GM12878 (cell line): ENCODE measurements around the gene WNT9A. TPM values are rescaled to one million over a fixed set of nuclear protein-coding genes. Genes with fewer than 3 reads are reported as not detected.

ENCODE experiments used
- ATAC-seq: fragments of 200-7000 bp; cut with Tn5 transposase; 3 replicates; pipeline ENCODE4 v1.9.1; 2020; ENCODE audit warnings: mild to moderate bottlenecking, moderate library complexity
- BruUV-seq: library from RNA; stranded (reverse); fragments of 400-500 nt; replicated peaks from 2 replicates; lab custom pipeline; 2021; lab: Mats Ljungman, UMichigan
- CTCF ChIA-PET: fragments of 300-600 bp; sonication (Branson Sonifier 250); formaldehyde crosslinking; extraction: SDS; loops from one replicate; lab custom pipeline; 2021; ENCODE audit warnings: inconsistent platforms; lab: Yijun Ruan, JAX
- POLR2A ChIA-PET: fragments of 350-600 bp; formaldehyde crosslinking; extraction: SDS; loops from one replicate; lab custom pipeline; 2021; ENCODE audit warnings: inconsistent platforms; lab: Charles Lee
- RAD21 ChIA-PET: fragments of 300-600 bp; sonication (Branson Sonifier 250); formaldehyde crosslinking; loops from one replicate; lab custom pipeline; 2023; ENCODE audit warnings: antibody characterized with exemption; ENCODE audit not compliant: unreplicated experiment; lab: Charles Lee
- SMC1A ChIA-PET: fragments of 300-600 bp; sonication (Branson Sonifier 250); formaldehyde crosslinking; loops from one replicate; lab custom pipeline; 2023; ENCODE audit not compliant: unreplicated experiment, uncharacterized antibody; lab: Charles Lee
- DNase-seq: peaks from one replicate; pipeline ENCODE4 v3.0.0-alpha.2; 2011; ENCODE audit warnings: low read depth, low spot score
- FAIRE-seq: peaks from 3 replicates; lab custom pipeline; 2011; peaks lifted over from hg19 to GRCh38; lab: Jason Lieb, UNC
- H2AFZ ChIP-seq: 2 replicates; pipeline ENCODE4 v1.6.0; 2011; ENCODE audit warnings: low read depth, low read length, control low read depth; ENCODE audit not compliant: control insufficient read depth
- H3K27ac ChIP-seq: 2 replicates; pipeline ENCODE4 v1.5.1; 2011; ENCODE audit warnings: control low read depth; ENCODE audit not compliant: control insufficient read depth, insufficient read depth
- H3K27me3 ChIP-seq, 2 experiments: replicated peaks in 1 of 2; 2 replicates each; pipeline versions ENCODE4 v1.6.0 to v1.6.1; 2011; ENCODE audit warnings: low read length in 1 of 2; ENCODE audit not compliant: control insufficient read depth in 2 of 2, insufficient read depth in 2 of 2
- H3K36me3 ChIP-seq, 2 experiments: 2 replicates each; pipeline ENCODE4 v1.5.1; 2011; ENCODE audit warnings: low read length in 1 of 2; ENCODE audit not compliant: control insufficient read depth in 2 of 2, insufficient read depth in 2 of 2
- H3K4me1 ChIP-seq: 2 replicates; pipeline ENCODE4 v1.6.1; 2011; ENCODE audit warnings: mild to moderate bottlenecking, low read length, moderate library complexity, mixed read lengths; ENCODE audit not compliant: control insufficient read depth, insufficient read depth
- H3K4me2 ChIP-seq: 2 replicates; pipeline ENCODE4 v1.6.0; 2011; ENCODE audit warnings: control low read depth; ENCODE audit not compliant: control insufficient read depth, insufficient read depth
- H3K4me3 ChIP-seq: fragments of 200-600 bp; sonication (generic); 2 replicates; pipeline ENCODE4 v1.5.1; 2016
- H3K79me2 ChIP-seq: 2 replicates; pipeline ENCODE4 v1.6.0; 2011; ENCODE audit warnings: low read length; ENCODE audit not compliant: control insufficient read depth, insufficient read depth
- H3K9ac ChIP-seq: 2 replicates; pipeline ENCODE4 v1.8.0; 2011; ENCODE audit warnings: low read length, control low read depth, mixed read lengths; ENCODE audit not compliant: control insufficient read depth, insufficient read depth
- H3K9me3 ChIP-seq: replicated peaks from 3 replicates; pipeline ENCODE4 v1.5.1; 2011; ENCODE audit warnings: mild to moderate bottlenecking, low read length; ENCODE audit not compliant: control insufficient read depth, insufficient read depth
- H4K20me1 ChIP-seq: 2 replicates; pipeline ENCODE4 v1.6.0; 2011; ENCODE audit not compliant: control insufficient read depth, insufficient read depth
- BACH1 ChIP-seq: fragments of 450-650 bp; IDR thresholded peaks from 2 replicates; pipeline ENCODE4 v1.6.1; 2017; ENCODE audit warnings: mild to moderate bottlenecking, borderline replicate concordance
- HDAC6 ChIP-seq: fragments of 200-600 bp; sonication (generic); IDR thresholded peaks from one replicate; pipeline ENCODE4 v1.8.0; 2017; ENCODE audit warnings: antibody characterized with exemption; ENCODE audit not compliant: unreplicated experiment
- HSF1 ChIP-seq: fragments of 150-350 bp; IDR thresholded peaks from 2 replicates; pipeline ENCODE4 v1.6.1; 2014; ENCODE audit warnings: mild to moderate bottlenecking, low read depth, low read length
- NR2C2 ChIP-seq: IDR thresholded peaks from 2 replicates; pipeline ENCODE4 v1.6.1; 2011; ENCODE audit warnings: borderline replicate concordance, low read depth; ENCODE audit not compliant: control insufficient read depth, insufficient read length
- SKIL ChIP-seq: fragments of 450-650 bp; IDR thresholded peaks from 2 replicates; pipeline ENCODE4 v1.6.1; 2017; ENCODE audit warnings: mild to moderate bottlenecking, low read depth, inconsistent platforms; ENCODE audit not compliant: poor library complexity, severe bottlenecking
- ZNF592 ChIP-seq: fragments of 450-650 bp; IDR thresholded peaks from 2 replicates; pipeline ENCODE4 v1.6.1; 2017; ENCODE audit warnings: mild to moderate bottlenecking, moderate library complexity
- WGBS: methylation state at CpG from one replicate; pipeline ENCODE4 v1.1.6; 2016; ENCODE audit warnings: low lambda C conversion rate; ENCODE audit not compliant: insufficient replicate concordance, insufficient coverage; ENCODE audit errors: missing lambda C conversion rate; 5-methylcytosine and 5-hydroxymethylcytosine counted together
- in situ Hi-C: fragments of 300-500 bp; cut with MboI; formaldehyde crosslinking; loops from 9 replicates; pipeline ENCODE4 v1.14.3; 2018; ENCODE audit warnings: mixed read lengths
- intact Hi-C: fragments of 100-400 bp; cut with micrococcal nuclease; formaldehyde crosslinking; loops from one replicate; pipeline ENCODE4 v1.14.2; 2022; ENCODE audit not compliant: unreplicated experiment
- polyA plus RNA-seq, 11 experiments: library from polyadenylated mRNA; depleted of rRNA in 4 of 11; unstranded in 6 of 11; stranded (reverse) in 5 of 11; fragments of >200 nt; fragmentation: Nextera tagmentation in 4 of 11; fragmentation: Illumina TruSeq in 1 of 11; extraction: Ambion mirVana in 4 of 11; extraction: Trizol in 1 of 11; gene quantifications; 1 replicate in 1 of 11; 2 replicates in 10 of 11; pipeline versions ENCODE4 v1.2.1 to v1.2.3, GENCODE V29; 2011 to 2016; ENCODE audit warnings: inconsistent platforms in 2 of 11, missing spikeins in 2 of 11, low read depth in 1 of 11
- total RNA-seq, 4 experiments: library from RNA; depleted of rRNA in 3 of 4; stranded (reverse); fragments of >200 nt in 3 of 4; fragmentation: Illumina TruSeq in 1 of 4; extraction: Trizol in 1 of 4; gene quantifications; 2 replicates each; pipeline versions ENCODE4 v1.2.1 to v1.2.3, GENCODE V29; 2013 to 2021

Gene WNT9A
- total and polyA plus RNA-seq, 10 of the 15 experiments (the other 5 are each of a cell fraction or from before 2014, with no cell fraction given): not detected

- in situ Hi-C loops (loop anchor here (5.0 kb wide), 2 partner anchors 188 to 468 kb away; no protein-coding TSS in a partner anchor), intact Hi-C loops (loop anchor here (5.0 to 10.0 kb wide), 2 partner anchors 188 to 405 kb away; no protein-coding TSS in a partner anchor)
- no peaks in the 10 kb centered on the region for H3K4me1 ChIP-seq
- peaks cover 7 to 10% of the 10 kb centered on the region in 2 experiments for H3K27me3 ChIP-seq
- H3K4me3 ChIP-seq: no peak overlapping the region
- ChIA-PET CTCF (interaction anchor here (0.6 to 1.1 kb wide), 2 partner anchors 468 to 1745 kb away, joined by 3 to 4 read pairs; no protein-coding TSS in a partner anchor), SMC1A (no interaction called here), RAD21 (no interaction called here), POLR2A (no interaction called here)
- no peaks in the 10 kb centered on the region for H4K20me1 ChIP-seq
- ATAC-seq: no peak
- no peaks in the 10 kb centered on the region for H3K9me3 ChIP-seq
- no peak overlapping the region for H2AFZ ChIP-seq
- DNase-seq: no peak
- no TSS peak for BruUV-seq
- 56% methylated on average over 13 of the region's 13 CpGs for WGBS
- H3K9ac ChIP-seq: no peak overlapping the region
- no peak for FAIRE-seq
- no peak overlapping the region for H3K27ac ChIP-seq
- no peak overlapping the region for H3K4me2 ChIP-seq
- no peak for TF ChIP-seq HDAC6
- H3K36me3 ChIP-seq: no peaks in the 10 kb centered on the region
- no peaks in the 10 kb centered on the region for H3K79me2 ChIP-seq
Measured at GRCh38 chr1:227949954-227950734, 2.4 kb upstream of the WNT9A start.

- Histone ChIP-seq H3K27me3 (peaks cover 7 to 10% of the 10 kb centered on the region in 2 experiments), H3K4me1 (no peaks in the 10 kb centered on the region), H4K20me1 (no peaks in the 10 kb centered on the region), H2AFZ (no peak overlapping the region), H3K9ac (no peak overlapping the region), H3K9me3 (no peaks in the 10 kb centered on the region), H3K79me2 (no peaks in the 10 kb centered on the region), H3K27ac (no peak overlapping the region), H3K36me3 (no peaks in the 10 kb centered on the region), H3K4me2 (no peak overlapping the region), H3K4me3 (no peak overlapping the region)
- FAIRE-seq: no peak
- ChIA-PET SMC1A (no interaction called here), RAD21 (no interaction called here), POLR2A (no interaction called here), CTCF (interaction anchor here (0.6 kb wide), 1 partner anchor 1744 kb away, joined by 3 read pairs; no protein-coding TSS in a partner anchor)
- intact Hi-C loops (loop anchor here (10.0 kb wide), 1 partner anchor 405 kb away; no protein-coding TSS in a partner anchor), in situ Hi-C loops (no loop called here)
- no peak for ATAC-seq
- BruUV-seq: no TSS peak
- 39% methylated on average over 9 of the region's 11 CpGs for WGBS
- no peak for DNase-seq
- TF ChIP-seq HSF1 (no peak), BACH1 (no peak), NR2C2 (no peak), ZNF592 (no peak), SKIL (no peak)
Measured at GRCh38 chr1:227949341-227949921, 1.7 kb upstream of the WNT9A start.
